GM12874 (cell line): ENCODE measurements around the gene RECQL5.

Experiments used
- CTCF ChIP-seq: IDR thresholded peaks from 2 replicates; pipeline ENCODE4 v1.5.1; 2011; ENCODE audit warnings: low read depth, mild to moderate bottlenecking, control low read depth, low read length, moderate library complexity; ENCODE audit not compliant: insufficient read depth

RECQL5 gene

GRCh38 chr17:75684924-75685323 is 18.0 kb upstream of the RECQL5 start:
- TF ChIP-seq CTCF = no peak

- TF ChIP-seq CTCF = no peak
Observed at GRCh38 chr17:75684249-75684648, 17.3 kb upstream of the RECQL5 start.

- TF ChIP-seq CTCF = no peak
Observed at GRCh38 chr17:75683583-75683982, 16.6 kb upstream of the RECQL5 start.

GRCh38 chr17:75681289-75681688 is 14.3 kb upstream of the RECQL5 start:
- TF ChIP-seq CTCF = no peak

GRCh38 chr17:75680431-75680830 is 13.5 kb upstream of the RECQL5 start:
- no peak for TF ChIP-seq CTCF

GRCh38 chr17:75679706-75680211 is 12.8 kb upstream of the RECQL5 start:
- no peak for TF ChIP-seq CTCF

GRCh38 chr17:75676461-75676860 is 9.5 kb upstream of the RECQL5 start:
- TF ChIP-seq CTCF = no peak
